SU-DHL-6 (cell line): ENCODE results near the gene ILDR2.

Experiments used
- H2AFZ ChIP-seq: fragments of 200-600 bp; sonication (generic); 2 replicates; pipeline ENCODE4 v1.6.1; 2014; ENCODE audit warnings: low read depth, mild to moderate bottlenecking, moderate library complexity, mixed read lengths, antibody characterized with exemption, low read length; ENCODE audit not compliant: severe bottlenecking
- H3F3A ChIP-seq: fragments of 200-600 bp; shearing (Covaris generic); 2 replicates; pipeline ENCODE4 v1.6.0; 2016; ENCODE audit warnings: antibody characterized with exemption, mild to moderate bottlenecking; ENCODE audit not compliant: insufficient read depth
- H3K27ac ChIP-seq: fragments of 200-600 bp; sonication (generic); 2 replicates; pipeline ENCODE4 v1.5.1; 2016; ENCODE audit warnings: low read depth, mild to moderate bottlenecking, low read length, moderate library complexity, mixed read lengths
- H3K27me3 ChIP-seq: fragments of 200-600 bp; sonication (generic), shearing (Covaris generic); 2 replicates; pipeline ENCODE4 v1.6.0; 2014; ENCODE audit warnings: mild to moderate bottlenecking, low read length
- H3K36me3 ChIP-seq: fragments of 200-600 bp; sonication (generic); 2 replicates; pipeline ENCODE4 v1.6.1; 2014; ENCODE audit warnings: mild to moderate bottlenecking, low read length, mixed read lengths
- H3K4me2 ChIP-seq: fragments of 300-600, 200-600 bp; shearing (Covaris generic), sonication (generic); 2 replicates; pipeline ENCODE4 v1.6.0; 2014; ENCODE audit warnings: low read length, low read depth, mild to moderate bottlenecking; ENCODE audit not compliant: poor library complexity, severe bottlenecking
- H3K4me3 ChIP-seq: fragments of 200-600 bp; sonication (generic); 2 replicates; pipeline ENCODE4 v1.5.1; 2014; ENCODE audit warnings: antibody characterized with exemption, low read length, mild to moderate bottlenecking, mixed read lengths; ENCODE audit not compliant: insufficient read depth, poor library complexity, severe bottlenecking
- H3K79me2 ChIP-seq: fragments of 200-600 bp; sonication (generic); 2 replicates; pipeline ENCODE4 v1.6.1; 2014; ENCODE audit warnings: mild to moderate bottlenecking, low read length, moderate library complexity; ENCODE audit not compliant: insufficient read depth
- H3K9ac ChIP-seq: fragments of 200-600 bp; sonication (generic); 2 replicates; pipeline ENCODE4 v1.7.0; 2014; ENCODE audit warnings: mild to moderate bottlenecking, low read length
- H3K9me2 ChIP-seq: fragments of 200-600 bp; sonication (generic); replicated peaks from 2 replicates; pipeline ENCODE4 v1.6.1; 2014; ENCODE audit warnings: low read length; ENCODE audit not compliant: insufficient read depth
- H3K9me3 ChIP-seq: fragments of 200-600 bp; sonication (generic); 2 replicates; pipeline ENCODE4 v1.6.1; 2014; ENCODE audit warnings: low read length, mixed read lengths; ENCODE audit not compliant: insufficient read depth
- H4K20me1 ChIP-seq: fragments of 200-600 bp; sonication (generic); 2 replicates; pipeline ENCODE4 v1.6.1; 2014; ENCODE audit warnings: low read depth, mild to moderate bottlenecking, antibody characterized with exemption, low read length, moderate library complexity, mixed read lengths
- EZH2phosphoT487 ChIP-seq: fragments of 200-600 bp; sonication (generic), shearing (Covaris generic); conservative IDR thresholded peaks from 2 replicates; pipeline ENCODE4 v1.6.1; 2018; ENCODE audit warnings: mild to moderate bottlenecking, antibody characterized with exemption, low read length, moderate library complexity, mixed read lengths
- TF ChIP-seq, protein P1 (sequence below): fragments of 200-600 bp; sonication (generic); IDR thresholded peaks from one replicate; pipeline ENCODE4 v1.5.1; 2017; ENCODE audit warnings: antibody characterized with exemption, mild to moderate bottlenecking, low read length, moderate library complexity; ENCODE audit not compliant: insufficient read depth, poor library complexity, severe bottlenecking

ILDR2 gene

DNA sequence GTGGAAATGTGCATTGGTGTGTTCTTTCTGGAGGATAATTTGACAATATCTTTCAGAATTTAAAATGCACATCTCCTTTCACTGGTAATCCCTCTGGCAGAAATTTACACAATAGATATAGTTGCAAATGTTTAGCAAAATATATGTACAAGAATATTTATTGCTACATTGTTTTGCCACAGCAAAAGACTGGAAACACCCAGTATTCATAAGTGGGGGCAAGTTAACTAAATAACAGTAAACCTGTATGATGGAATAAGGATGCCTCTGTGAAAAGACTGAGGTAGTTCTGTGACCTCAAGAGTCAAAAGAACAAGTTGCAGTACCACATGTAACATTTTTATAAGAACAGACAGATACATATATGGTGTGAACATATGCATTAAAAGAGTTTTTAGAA is 85.6 kb downstream of the ILDR2 start:
- Histone ChIP-seq H3K4me2 (no peak overlapping the region), H2AFZ (no peak overlapping the region), H3K4me3 (no peak overlapping the region), H3K27ac (no peak overlapping the region), H3K27me3 (0 out of 2 replicates have a peak, but pooled peaks cover 2% of the 10 kb centered on the region), H3K36me3 (no peaks in the 10 kb centered on the region), H3K9ac (no peak overlapping the region), H3F3A (no peaks in the 10 kb centered on the region), H3K9me2 (no peaks in the 10 kb centered on the region), H4K20me1 (no peaks in the 10 kb centered on the region), H3K79me2 (no peaks in the 10 kb centered on the region), H3K9me3 (no peaks in the 10 kb centered on the region)
- TF ChIP-seq, protein P1, sequence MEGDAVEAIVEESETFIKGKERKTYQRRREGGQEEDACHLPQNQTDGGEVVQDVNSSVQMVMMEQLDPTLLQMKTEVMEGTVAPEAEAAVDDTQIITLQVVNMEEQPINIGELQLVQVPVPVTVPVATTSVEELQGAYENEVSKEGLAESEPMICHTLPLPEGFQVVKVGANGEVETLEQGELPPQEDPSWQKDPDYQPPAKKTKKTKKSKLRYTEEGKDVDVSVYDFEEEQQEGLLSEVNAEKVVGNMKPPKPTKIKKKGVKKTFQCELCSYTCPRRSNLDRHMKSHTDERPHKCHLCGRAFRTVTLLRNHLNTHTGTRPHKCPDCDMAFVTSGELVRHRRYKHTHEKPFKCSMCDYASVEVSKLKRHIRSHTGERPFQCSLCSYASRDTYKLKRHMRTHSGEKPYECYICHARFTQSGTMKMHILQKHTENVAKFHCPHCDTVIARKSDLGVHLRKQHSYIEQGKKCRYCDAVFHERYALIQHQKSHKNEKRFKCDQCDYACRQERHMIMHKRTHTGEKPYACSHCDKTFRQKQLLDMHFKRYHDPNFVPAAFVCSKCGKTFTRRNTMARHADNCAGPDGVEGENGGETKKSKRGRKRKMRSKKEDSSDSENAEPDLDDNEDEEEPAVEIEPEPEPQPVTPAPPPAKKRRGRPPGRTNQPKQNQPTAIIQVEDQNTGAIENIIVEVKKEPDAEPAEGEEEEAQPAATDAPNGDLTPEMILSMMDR = no peak
- TF ChIP-seq EZH2phosphoT487 = no peak

- Histone ChIP-seq H3K9ac (no peak overlapping the region), H3K27ac (no peak overlapping the region), H3K4me3 (no peak overlapping the region), H4K20me1 (no peaks in the 10 kb centered on the region), H2AFZ (no peak overlapping the region), H3K9me2 (no peaks in the 10 kb centered on the region), H3K27me3 (0 out of 2 replicates have a peak, but pooled peaks cover 2% of the 10 kb centered on the region), H3K79me2 (no peaks in the 10 kb centered on the region), H3K9me3 (no peaks in the 10 kb centered on the region), H3K36me3 (no peaks in the 10 kb centered on the region), H3F3A (no peaks in the 10 kb centered on the region), H3K4me2 (no peak overlapping the region)
- TF ChIP-seq EZH2phosphoT487 = no peak
- TF ChIP-seq, protein P1 = no peak
Observed at GRCh38 chr1:166888373-166889111, 86.8 kb downstream of the ILDR2 start.

DNA sequence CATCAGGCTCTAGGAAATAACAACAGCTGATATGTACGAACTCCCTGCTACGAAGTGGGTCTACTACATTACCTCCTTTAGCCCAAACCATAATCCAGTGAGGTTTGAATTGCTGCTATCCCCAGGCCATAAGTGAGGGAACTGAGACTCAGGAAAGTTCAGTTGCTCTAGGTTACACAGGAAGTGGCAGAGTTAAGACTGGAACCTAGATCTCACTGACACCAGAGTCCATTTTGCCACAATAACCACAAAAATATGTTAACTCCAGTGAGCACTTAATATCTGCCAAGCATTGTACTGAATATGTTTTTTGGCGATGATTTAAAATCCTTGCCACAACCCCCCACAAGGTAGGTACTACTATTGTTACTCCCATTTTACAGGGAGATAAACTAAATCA is 90.4 kb downstream of the ILDR2 start:
- Histone ChIP-seq H3K79me2 (no peaks in the 10 kb centered on the region), H3K27me3 (no peaks in the 10 kb centered on the region), H3K27ac (no peak overlapping the region), H3K9me2 (no peaks in the 10 kb centered on the region), H3K9ac (no peak overlapping the region), H2AFZ (no peak overlapping the region), H3F3A (no peaks in the 10 kb centered on the region), H3K36me3 (no peaks in the 10 kb centered on the region), H3K4me3 (no peak overlapping the region), H3K9me3 (no peaks in the 10 kb centered on the region), H4K20me1 (no peaks in the 10 kb centered on the region), H3K4me2 (no peak overlapping the region)
- TF ChIP-seq, protein P1 = no peak
- no peak for TF ChIP-seq EZH2phosphoT487
